Testis (tissue), 5 donors: ENCODE results near the gene CYP4F3. TPM values are rescaled to one million over a fixed set of nuclear protein-coding genes. Genes with fewer than 3 reads are reported as not detected.
"Not testable (repeated sequence)": the region's sequence is repeated elsewhere in the genome, so short reads cannot be mapped to it uniquely, and the experiment has no call there.

Experiments
- DNase-seq: peaks from one replicate; pipeline ENCODE4 v3.0.0-alpha.2; 2019
- H3K27ac ChIP-seq, 2 donors: fragments of 200-600 bp; sonication (generic); one replicate each; pipeline ENCODE4 v1.5.1; 2019
- H3K27me3 ChIP-seq: fragments of 200-600 bp; sonication (generic); one replicate; pipeline ENCODE4 v1.5.1; 2019
- H3K36me3 ChIP-seq: fragments of 200-600 bp; sonication (generic); one replicate; pipeline ENCODE4 v1.5.1; 2017; ENCODE audit warnings: low read depth; ENCODE audit errors: missing control alignments
- H3K4me1 ChIP-seq: fragments of 200-600 bp; sonication (generic); one replicate; pipeline ENCODE4 v1.5.1; 2019
- H3K4me3 ChIP-seq, 2 donors: fragments of 200-600 bp; sonication (generic); one replicate each; pipeline ENCODE4 v1.5.1; 2017 to 2019
- H3K9me3 ChIP-seq: fragments of 200-600 bp; sonication (generic); one replicate; pipeline ENCODE4 v1.5.1; 2017
- CTCF ChIP-seq, 3 experiments: fragments of 450-650 bp in 2 of 3; fragments of 200-600 bp in 1 of 3; sonication (generic) in 1 of 3; IDR thresholded peaks; one replicate each; pipeline ENCODE4 v1.5.1; 2016 to 2019; ENCODE audit warnings: antibody characterized with exemption in 3 of 3, mild to moderate bottlenecking in 2 of 3, moderate library complexity in 1 of 3
- POLR2A ChIP-seq: fragments of 450-650 bp; IDR thresholded peaks from one replicate; pipeline ENCODE4 v1.6.1; 2017; ENCODE audit warnings: antibody characterized with exemption, mild to moderate bottlenecking, moderate library complexity
- WGBS, 2 donors: methylation state at CpG; one replicate each; pipeline ENCODE4 v1.1.5; 2018; 5-methylcytosine and 5-hydroxymethylcytosine counted together
- intact Hi-C: fragments of 100-400 bp; cut with DNase I; formaldehyde crosslinking; loops from one replicate; pipeline ENCODE4 v1.15.1; 2023; ENCODE audit warnings: low total_unique reads
- long read RNA-seq, 2 donors: transcript quantifications; one replicate each; lab custom pipeline, GENCODE V29; 2026
- polyA plus RNA-seq: library from polyadenylated mRNA; stranded (reverse); fragments of 350-450 nt; fragmentation: Illumina TruSeq; extraction: RNeasy Lipid Tissue Mini Kit (QIAGEN cat#74804); gene quantifications from one replicate; pipeline ENCODE4 v1.2.3, GENCODE V29; 2014; ENCODE audit warnings: low read depth, low replicate concordance; ENCODE audit not compliant: insufficient read depth
- total RNA-seq, 2 donors: library from RNA; depleted of rRNA; stranded (reverse); fragments of >200 nt; gene quantifications; one replicate each; pipeline ENCODE4 v1.2.3, GENCODE V29; 2016

CYP4F3 gene
- total RNA-seq (1 to 10 TPM in 1 of 2 donors, under 1 TPM in 1; 0.74 to 1.0 TPM), polyA plus RNA-seq (1.4 TPM)
- long read RNA-seq, donor 1, full-length matches to known transcripts: 1 of 1 reads
- long read RNA-seq, donor 1, partial matches to known transcripts: 0 of 1 reads
- long read RNA-seq, donor 1, other reads (novel, unspliced or antisense): 0 of 1 reads
- long read RNA-seq, donor 2: 0 reads

- intact Hi-C loops: no loop called here
- Histone ChIP-seq H3K27me3 (no peaks in the 10 kb centered on the region), H3K36me3 (no peaks in the 10 kb centered on the region), H3K27ac (no peak within 1 kb of the TSS), H3K4me3 (no peak within 1 kb of the TSS), H3K4me1 (peaks cover 6% of the 10 kb centered on the region), H3K9me3 (no peaks in the 10 kb centered on the region)
- DNase-seq: peak; percentile 89
- TF ChIP-seq POLR2A (no peak), CTCF (IDR thresholded peaks at IDR 0.05) (no peak)
- WGBS, 2 donors: 38 to 65% methylated on average over 4 to 6 of the region's 6 CpGs
Observed at GRCh38 chr19:15640294-15640903, at the start of gene CYP4F3. Gene CYP4F3 (plus strand): TSS chr19:15640897. CDS start chr19:15641416, 519 bp downstream.

GRCh38 chr19:15591796-15592195, 48.9 kb upstream of the CYP4F3 start:
- H3K36me3 ChIP-seq: no peaks in the 10 kb centered on the region
- H3K9me3 ChIP-seq: no peaks in the 10 kb centered on the region
- H3K4me1 ChIP-seq: no peaks in the 10 kb centered on the region
- TF ChIP-seq POLR2A (no peak), CTCF (IDR thresholded peaks at IDR 0.05) (no peak)
- intact Hi-C loops: no loop called here
- H3K4me3 ChIP-seq: no peak overlapping the region
- no peak for DNase-seq
- H3K27me3 ChIP-seq: no peaks in the 10 kb centered on the region
- 67 to 71% methylated on average over 4 of the region's 4 CpGs for WGBS, 2 donors
- H3K27ac ChIP-seq: no peak overlapping the region

GRCh38 chr19:15592506-15592905, 48.2 kb upstream of the CYP4F3 start:
- intact Hi-C loops, H3K36me3 ChIP-seq, H3K4me3 ChIP-seq, DNase-seq, H3K27me3 ChIP-seq, H3K27ac ChIP-seq, H3K9me3 ChIP-seq, H3K4me1 ChIP-seq: not testable (repeated sequence)
- WGBS, 2 donors: 37 to 46% methylated on average over 5 of the region's 5 CpGs

- H3K9me3 ChIP-seq, H3K27me3 ChIP-seq, DNase-seq, H3K36me3 ChIP-seq, H3K4me3 ChIP-seq, H3K4me1 ChIP-seq, H3K27ac ChIP-seq, intact Hi-C loops: not testable (repeated sequence)
- 63 to 65% methylated on average over 4 of the region's 4 CpGs for WGBS, 2 donors
Observed at GRCh38 chr19:15593766-15594165, 46.9 kb upstream of the CYP4F3 start.

- Histone ChIP-seq H3K9me3 (no peaks in the 10 kb centered on the region), H3K4me3 (no peak overlapping the region), H3K27me3 (no peaks in the 10 kb centered on the region), H3K27ac (no peak overlapping the region), H3K36me3 (no peaks in the 10 kb centered on the region), H3K4me1 (no peaks in the 10 kb centered on the region)
- no peak for DNase-seq
- intact Hi-C loops: no loop called here
- 55 to 56% methylated on average over 6 of the region's 6 CpGs for WGBS, 2 donors
- no peak for TF ChIP-seq CTCF (IDR thresholded peaks at IDR 0.05)
- TF ChIP-seq POLR2A: no peak
Observed at GRCh38 chr19:15595069-15595468, 45.6 kb upstream of the CYP4F3 start.

GRCh38 chr19:15607978-15608925, 32.4 kb upstream of the CYP4F3 start:
- intact Hi-C loops, H3K36me3 ChIP-seq, H3K4me1 ChIP-seq, H3K27me3 ChIP-seq, H3K9me3 ChIP-seq: not testable (repeated sequence)
- Histone ChIP-seq H3K4me3 (peak overlapping the region in 1 of 2 donors; percentile 23), H3K27ac (peak overlapping the region in 1 of 2 donors; percentile 65)
- 55 to 79% methylated on average over 7 to 26 of the region's 27 CpGs for WGBS, 2 donors
- DNase-seq: peak; percentile 80
